Right ventricle myocardium inferior (tissue), 1 donor: ENCODE data around the gene SLC17A3. TPM values are rescaled to one million over a fixed set of nuclear protein-coding genes. Genes with fewer than 3 reads are reported as not detected.

Source experiments
- ATAC-seq: fragments of 200-7000 bp; cut with Tn5 transposase; one replicate; pipeline ENCODE4 v1.9.1; 2020; ENCODE audit warnings: mild to moderate bottlenecking, moderate library complexity
- DNase-seq: peaks from one replicate; pipeline ENCODE4 v3.0.0; 2021; ENCODE audit errors: missing footprints
- intact Hi-C: fragments of 100-400 bp; cut with DNase I; formaldehyde crosslinking; loops from one replicate; pipeline ENCODE4 v1.11.0; 2022
- total RNA-seq: library from RNA; stranded (reverse); fragmentation: NEBNext Ultra II Directional; extraction: Animal tissue kit (Norgen Biotek cat#: 25700); gene quantifications from one replicate; pipeline ENCODE4 v1.2.1, GENCODE V29; 2021
- donor health status: DM: no; HTN: yes; CAD: no; lungs with severe emphysema.

SLC17A3 gene
- total RNA-seq, 1 donor from 2014 or later: not detected

DNA sequence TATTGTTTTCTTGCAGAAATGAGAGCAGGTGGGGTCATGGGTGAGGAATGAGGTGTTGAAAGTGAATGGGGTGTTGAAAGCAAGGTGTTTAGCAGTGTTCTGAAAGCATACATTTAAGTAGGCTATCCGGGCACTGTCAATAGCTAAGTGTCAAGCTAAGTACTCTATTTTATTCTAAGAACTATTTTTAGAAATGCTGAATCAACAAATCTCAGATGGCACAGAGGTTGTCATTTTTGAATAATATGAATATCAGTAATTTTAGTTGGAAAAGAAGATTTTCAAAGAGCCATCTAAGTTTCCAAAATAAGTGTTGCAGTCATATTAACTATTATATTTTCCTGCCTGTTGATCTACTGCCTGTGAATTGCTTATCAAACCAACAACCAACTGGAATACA is 21.7 kb upstream of the SLC17A3 start:
- no peak for DNase-seq
- no peak for ATAC-seq
- intact Hi-C loops: no loop called here

DNA sequence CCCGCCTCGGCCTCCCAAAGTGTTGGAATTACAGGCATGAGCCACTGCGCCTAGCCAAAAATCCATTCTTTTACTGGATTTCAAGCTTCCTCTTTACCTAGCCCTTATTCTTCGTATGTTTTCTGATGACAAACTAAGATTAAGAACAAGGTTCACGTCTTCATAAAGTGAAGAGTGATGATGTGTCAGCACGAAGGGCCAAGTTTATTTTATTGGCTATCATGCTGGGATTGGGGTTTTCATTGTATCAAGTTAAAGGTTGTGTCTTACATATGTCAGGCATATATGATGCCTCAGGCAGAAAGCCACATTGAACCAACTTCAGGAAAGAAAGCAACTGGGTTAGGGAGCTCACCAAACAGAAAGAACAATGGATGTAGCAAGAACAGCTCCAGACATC is 19.7 kb upstream of the SLC17A3 start:
- DNase-seq (no peak), ATAC-seq (no peak)
- intact Hi-C loops: no loop called here

DNA sequence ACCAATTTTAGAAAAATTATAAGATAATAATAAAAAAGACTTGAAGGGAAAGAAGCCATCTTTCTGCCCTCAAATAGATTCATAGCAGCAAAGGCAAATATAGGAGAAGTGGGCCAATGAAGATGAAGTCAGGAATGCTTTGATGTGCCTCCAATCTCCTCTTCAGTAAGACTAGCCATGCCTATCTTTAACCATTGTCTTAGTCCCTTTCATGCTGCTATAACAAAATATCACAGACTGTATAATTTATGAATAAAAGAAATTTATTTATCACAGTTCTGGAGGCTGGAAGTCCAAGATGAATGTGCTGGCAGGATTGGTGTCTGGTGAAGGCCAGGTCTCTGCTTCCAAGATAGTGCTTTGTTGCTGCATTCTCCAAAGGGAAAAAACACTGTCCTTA is 18.8 kb upstream of the SLC17A3 start:
- ATAC-seq (no peak), DNase-seq (no peak)
- intact Hi-C loops: no loop called here

DNA sequence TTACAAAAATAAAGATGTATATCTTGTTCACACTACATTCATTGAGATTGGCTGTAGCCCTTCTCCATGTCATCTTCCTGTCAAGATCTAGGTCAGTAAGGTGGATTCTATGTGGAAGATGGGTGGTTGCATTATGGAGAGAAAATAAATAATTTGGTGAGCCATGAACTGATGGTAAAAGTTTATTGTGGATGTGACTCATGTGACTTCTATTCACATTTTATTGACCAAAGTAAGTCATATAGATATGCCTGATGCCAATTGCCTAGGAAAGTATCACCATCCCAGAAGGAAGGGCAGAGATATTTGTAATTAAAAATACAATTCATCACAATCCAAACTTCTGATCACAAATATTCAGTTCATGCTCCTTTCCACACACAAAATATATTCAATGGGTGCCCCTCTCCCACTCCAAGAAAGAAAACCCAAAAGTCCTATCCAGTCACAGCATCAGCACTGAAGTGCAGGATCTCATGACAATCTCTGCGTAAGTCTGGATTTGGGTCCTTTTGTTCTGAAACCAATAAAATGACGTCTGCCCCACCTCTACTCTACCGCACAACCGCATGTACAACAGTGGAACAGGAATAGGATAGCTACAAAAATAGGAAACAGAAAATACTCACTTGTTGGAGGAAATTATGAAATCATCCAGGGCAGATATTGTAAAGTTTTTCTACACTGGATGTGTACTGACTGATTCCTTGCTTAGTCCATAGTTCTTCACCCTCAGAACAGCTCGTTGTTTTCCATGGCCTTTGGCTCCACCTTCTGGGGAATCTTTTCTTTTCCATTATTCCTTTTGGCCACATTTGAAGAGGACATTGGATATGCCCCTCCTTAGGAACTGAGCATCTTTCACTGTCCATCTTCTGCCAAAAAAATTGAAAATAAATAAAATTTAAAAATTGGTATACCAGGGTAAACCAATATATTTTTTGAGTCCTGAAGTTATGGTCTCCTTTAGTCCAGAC is 16.1 kb upstream of the SLC17A3 start:
- no peak for ATAC-seq
- no peak for DNase-seq
- intact Hi-C loops: no loop called here

DNA sequence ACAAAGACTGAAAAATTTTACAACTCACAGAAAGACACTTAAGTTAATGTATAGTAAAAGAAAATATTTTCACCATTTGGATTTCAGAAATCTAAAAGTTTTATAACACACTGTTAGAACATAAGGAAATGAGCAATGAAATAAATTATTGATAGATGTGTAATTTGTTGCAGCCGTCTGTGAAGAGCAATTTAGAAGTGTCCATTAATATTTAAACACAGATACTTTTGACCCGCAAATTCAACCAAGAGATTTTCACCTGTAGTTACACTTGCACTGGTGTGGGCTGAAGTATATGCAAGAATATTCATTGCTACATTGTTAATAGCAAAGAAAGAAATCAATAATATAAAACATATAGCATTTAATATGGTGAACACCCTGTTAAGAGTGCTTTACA is 14.6 kb upstream of the SLC17A3 start:
- ATAC-seq (no peak), DNase-seq (no peak)
- intact Hi-C loops: no loop called here

DNA sequence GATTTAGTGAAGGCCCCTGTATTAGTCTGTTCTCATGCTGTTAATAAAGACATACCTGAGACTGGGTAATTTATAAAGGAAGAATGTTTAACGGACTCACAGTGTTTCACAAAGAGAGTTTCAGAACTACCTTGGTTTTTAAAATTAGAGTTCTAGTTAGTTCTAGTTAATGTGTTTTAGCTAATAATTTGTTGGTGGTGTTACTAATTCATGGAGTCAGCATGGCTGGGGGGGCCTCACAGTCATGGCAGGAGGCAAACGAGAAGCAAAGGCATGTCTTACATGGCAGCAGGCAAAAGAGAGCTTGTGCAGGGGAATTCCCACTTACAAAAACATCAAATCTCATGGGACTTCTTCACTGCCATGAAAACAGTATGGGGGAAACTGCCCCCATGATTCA is 12.0 kb upstream of the SLC17A3 start:
- intact Hi-C loops: no loop called here
- ATAC-seq (no peak), DNase-seq (no peak)

DNA sequence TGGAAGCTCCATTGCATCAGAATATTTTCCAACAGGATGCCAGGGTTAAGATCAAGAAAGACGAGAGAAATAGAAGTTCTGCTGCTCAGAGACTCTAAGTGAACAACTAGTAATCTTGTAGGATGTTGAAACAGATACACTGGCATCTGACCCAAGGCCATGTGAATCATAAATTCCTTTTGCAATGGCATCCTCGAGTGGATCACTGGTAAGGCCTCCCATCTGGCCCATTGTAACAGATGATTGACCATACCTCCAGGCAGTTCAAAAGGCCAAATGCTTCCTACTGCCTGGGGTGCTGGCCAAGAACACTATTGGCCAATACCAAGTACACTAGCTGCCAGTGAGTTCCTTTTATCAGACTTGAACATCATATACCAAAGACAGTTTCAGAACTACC is 9.9 kb upstream of the SLC17A3 start:
- intact Hi-C loops: no loop called here
- no peak for ATAC-seq
- no peak for DNase-seq

DNA sequence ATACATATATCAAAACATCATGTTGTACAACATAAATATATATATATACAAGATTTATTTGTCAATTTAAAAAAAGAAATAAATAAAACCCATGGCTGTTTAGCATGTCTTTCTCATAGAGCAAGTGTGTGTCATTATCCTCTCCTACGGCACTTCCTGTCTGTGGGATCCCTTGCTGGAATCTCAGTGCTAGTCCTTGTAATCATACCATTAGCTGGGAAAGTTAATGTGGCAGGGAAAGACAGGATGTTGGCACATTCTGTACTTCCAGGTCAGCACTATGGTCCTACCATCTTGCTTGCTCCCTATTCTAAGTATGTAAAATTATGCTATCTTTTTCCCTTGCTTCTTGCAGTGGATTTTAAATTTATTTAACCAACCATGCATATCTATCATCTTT is 9.5 kb upstream of the SLC17A3 start:
- intact Hi-C loops: no loop called here
- ATAC-seq: no peak

DNA sequence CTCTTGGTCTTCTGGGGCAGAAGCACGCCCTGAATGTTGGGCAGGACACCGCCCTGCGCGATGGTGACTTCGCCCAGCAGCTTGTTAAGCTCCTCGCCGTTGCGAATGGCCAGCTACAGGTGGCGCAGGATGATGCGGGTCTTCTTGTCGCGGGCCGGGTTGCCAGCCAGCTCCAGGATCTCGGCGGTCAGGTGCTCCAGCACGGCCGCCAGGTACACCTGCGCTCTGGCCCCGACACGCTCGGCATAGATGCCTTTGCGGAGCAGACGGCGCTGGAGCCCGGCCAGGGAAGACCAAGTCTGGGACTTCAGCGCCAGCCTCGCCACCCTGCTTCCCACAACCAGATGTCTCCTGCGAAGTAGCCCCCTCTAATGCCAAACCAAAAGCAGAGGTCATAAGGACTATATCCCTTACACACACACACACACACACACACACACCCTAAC is 8.0 kb upstream of the SLC17A3 start:
- ATAC-seq (no peak), DNase-seq (peak; percentile 70)
- intact Hi-C loops: no loop called here

More for the DNA sequence above, 9.5 kb upstream of the SLC17A3 start:
- no peak for DNase-seq

DNA sequence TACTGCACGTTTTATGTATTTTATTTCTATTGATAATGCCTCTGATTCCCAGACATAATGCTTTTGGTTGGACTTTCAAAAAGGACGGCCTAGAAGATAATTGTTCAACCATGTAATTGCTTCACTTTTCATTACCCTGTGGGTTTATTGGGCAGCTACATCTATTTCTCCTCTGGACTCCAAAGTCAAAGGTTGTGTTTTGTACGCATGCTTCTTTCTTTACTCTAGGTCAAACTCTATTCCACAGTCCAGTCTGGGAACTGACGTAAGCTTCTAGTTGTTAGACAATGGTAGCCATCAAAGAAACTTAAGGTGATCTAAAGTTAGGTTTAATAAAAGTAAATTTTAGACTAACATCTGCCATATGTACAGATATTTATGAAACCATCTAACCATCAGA is 6.6 kb upstream of the SLC17A3 start:
- intact Hi-C loops: no loop called here
- ATAC-seq (no peak), DNase-seq (no peak)

DNA sequence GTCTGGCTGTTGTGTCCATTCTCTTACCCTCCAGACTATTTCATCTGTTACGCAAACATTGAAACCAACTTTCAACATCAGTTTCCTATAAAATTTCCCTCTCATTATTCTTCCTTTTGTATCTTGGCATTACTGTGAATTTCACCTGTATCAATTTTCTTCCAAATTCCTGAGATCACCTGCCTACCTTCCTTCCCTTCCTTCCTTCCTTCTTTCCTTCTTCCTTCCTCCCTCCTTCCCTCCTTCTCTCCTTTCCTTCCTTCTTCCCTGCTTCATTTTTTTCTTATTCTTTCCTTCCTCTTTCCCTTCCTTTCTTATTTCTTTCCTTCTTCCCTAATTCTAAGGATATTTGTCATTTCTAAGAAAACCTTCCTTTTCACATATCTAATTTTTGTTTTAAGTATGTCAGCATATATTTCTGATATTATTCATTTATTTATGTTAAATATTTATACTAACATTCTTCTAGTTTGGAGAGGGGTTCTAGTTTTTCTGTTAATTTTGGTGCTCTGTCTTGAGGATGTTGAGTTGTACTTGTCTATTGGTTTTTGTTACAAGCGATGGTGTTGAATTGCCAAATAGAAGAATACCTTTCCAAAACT is 4.8 kb upstream of the SLC17A3 start:
- no peak for DNase-seq
- intact Hi-C loops: no loop called here
- ATAC-seq: no peak

DNA sequence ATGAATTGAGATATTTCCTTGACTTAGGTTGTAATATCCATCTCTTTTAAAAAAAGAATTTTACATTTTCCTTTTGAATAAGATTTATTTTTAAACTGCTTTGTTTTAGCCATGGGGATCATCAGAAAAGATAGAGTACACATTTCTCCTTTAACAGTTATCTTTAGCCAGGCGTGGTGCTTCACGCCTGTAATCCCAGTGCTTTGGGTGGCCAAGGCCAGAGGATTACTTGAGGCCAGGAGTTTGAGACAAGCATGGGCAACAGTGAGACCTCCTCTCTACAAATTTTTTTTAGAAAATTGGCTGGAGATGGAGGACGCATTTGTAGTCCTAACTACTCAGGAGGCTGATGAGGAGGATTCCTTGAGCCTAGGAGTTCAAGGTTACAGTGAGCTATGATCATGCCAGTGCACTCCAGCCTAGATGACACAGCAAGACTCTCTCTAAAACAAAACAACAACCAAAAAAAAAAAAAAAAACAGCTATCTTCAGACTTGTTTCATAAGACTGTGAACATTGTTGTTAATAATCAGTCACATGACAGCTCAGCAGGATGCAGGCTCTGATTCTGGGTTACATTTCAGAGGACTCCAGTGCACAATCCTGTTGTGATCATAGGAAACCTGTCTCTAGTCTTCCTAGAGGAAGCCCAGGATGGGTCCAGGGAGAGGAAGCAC is 2.0 kb upstream of the SLC17A3 start:
- intact Hi-C loops: no loop called here
- no peak for DNase-seq
- ATAC-seq: no peak

DNA sequence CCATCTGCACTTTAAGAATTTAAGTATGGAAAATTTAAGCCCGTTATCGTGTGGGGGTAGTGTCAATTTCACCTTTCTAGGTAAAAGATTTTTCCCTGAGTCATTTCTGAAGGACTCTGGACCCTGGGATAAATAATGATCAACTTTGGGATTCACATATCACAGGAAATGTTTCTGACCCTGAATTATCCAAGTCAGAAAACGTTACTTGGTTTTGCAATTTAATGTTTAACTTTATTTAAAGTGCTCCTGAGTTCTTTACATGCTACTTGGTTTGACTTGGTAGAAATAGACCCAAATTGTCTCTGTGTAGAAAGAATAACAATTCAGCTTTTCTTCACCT is 1.5 kb upstream of the SLC17A3 start:
- ATAC-seq: no peak
- DNase-seq: no peak
- intact Hi-C loops: no loop called here

DNA sequence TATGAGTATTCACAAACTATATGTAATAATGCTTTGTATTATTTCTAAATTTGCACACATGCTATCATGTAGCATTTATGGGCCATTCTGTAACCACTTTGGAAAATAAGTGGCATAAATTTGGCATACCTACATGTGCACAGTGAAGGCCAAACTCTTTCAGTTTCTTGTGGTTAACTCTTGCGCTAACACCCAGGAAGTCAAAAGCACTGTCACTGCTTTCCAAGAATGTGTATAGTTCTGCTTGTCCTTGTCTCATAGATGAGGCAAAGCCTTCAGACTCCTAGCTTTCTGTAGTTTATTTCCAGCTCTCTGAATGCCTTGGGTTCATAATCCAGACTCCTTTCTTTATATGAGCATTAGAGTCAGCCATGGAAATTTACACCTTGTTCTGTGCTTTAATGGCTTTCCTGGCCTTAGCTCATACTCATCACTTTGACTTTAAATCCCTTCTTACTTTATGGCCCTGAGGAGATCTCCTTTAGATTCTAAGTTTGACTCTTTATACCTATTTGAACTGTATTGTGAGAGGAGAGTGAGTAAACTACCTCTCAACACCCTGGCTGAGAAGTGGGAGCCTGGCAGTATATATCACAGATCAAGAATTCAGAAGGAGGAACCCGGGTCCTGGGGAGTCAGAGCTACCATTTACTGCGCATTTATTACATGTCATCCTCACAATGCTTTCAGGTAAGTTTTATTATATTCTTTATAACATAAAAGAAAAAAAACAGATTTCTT is 949 bp upstream of the SLC17A3 start:
- no peak for ATAC-seq
- intact Hi-C loops: no loop called here
- no peak for DNase-seq

DNA sequence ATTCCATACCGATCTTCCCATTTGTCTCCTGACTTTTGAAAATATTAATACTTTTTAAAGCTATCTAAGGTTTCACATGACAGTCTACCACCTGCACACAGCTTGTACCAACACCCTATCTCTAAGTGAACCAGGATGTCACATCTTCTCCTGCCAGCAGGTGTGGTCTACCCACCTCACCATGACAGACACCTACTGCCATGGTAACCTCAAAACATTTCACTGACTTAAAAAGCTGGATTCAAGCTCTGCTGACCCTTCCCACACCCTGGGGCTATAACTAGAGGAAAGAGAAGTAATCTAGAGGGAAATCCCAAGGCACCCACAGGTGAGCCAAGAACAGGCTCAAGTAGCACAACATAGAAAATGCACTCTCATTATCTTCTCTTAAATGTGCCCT is 1.2 kb downstream of the SLC17A3 start:
- intact Hi-C loops: no loop called here
- ATAC-seq: no peak
- DNase-seq: no peak

DNA sequence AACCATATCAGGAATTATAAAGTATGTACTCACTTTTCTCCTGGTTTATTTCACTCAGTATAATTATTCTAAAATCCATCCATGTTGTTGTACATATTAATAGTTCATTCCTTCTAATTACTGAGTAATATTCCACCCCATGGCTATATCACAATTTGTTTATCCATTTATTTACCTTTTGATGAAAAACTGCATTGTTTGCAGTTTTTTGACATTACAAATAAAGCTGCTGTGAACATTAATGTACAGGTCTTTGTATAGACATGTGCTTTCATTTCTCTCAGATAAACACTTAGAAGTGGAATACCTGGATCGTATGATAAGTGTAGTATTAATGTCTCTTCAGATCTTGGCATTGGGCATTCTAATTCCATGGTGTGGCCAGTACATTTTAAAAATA is 4.2 kb downstream of the SLC17A3 start:
- ATAC-seq (no peak), DNase-seq (no peak)
- intact Hi-C loops: no loop called here

DNA sequence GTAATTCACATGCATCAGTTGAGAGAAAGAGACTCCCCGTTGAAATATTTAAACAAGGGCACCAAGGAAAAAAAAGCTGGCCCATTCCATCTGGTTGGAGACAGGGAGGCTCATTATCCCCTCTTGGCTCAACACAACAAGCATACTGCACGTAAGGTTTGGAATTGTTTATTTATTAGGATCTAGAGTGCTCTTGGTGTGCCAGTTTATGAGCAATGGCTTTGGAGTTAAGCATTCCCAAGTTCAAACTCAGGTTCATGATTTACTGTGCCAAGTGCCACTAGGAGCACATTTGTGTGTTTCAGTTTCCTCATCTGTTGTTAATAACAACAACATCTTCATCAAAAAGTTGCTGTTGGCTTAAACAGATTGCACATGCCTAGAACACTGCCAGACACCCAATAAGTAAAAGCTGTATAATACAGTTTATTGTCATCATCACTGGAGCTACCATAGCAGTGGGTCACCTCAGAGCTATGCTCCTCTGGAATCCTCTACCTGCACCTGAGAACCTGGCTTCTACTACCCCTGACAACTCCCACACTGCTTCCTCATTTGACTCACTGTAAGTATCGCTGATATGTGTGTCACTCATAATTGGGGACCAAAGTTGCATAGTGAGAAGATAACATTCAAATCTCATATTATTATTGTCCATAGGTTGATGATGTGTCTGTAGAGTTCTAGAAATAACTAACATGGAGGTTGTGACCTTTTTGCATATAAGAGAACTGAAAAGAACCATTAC is 5.4 kb downstream of the SLC17A3 start:
- DNase-seq (no peak), ATAC-seq (no peak)
- intact Hi-C loops: no loop called here

DNA sequence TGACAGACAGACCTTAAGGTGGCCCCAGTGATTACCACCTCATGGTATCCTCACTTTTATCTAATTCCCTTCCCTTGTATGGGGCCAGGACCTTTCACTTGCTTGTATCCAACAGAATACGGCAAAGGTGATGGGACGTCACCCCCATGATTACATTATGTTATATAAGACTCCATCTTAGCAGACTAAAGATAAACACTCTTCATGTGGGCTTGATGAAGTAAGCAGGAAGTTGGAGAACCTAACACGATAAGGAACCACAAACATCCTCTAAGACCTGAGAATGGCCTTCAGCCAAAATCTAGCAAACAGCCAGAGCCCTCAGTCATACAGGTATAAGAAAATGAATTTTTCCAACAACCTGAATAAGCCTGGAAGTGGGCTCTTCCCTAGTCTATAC is 8.0 kb downstream of the SLC17A3 start:
- ATAC-seq: no peak
- intact Hi-C loops: no loop called here
- DNase-seq: no peak

DNA sequence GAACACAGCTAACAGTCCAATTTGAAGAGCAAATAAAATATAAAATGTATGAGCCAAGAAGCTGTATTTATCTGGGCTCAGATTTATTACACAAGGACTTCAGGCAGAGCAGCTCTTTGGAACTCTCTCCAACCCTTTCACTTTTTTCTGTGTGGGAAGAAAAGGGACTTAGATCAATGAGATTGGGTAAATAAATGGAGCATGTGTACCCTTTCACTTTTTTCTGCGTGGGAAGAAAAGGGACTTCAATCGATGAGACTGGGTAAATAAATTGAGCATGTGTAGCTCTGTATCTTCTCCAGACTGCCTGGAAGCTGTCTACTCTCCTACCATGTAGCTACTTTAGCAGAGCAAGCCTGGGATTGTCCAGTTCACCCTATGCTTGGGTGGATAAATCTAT is 10.7 kb downstream of the SLC17A3 start:
- intact Hi-C loops: no loop called here
- ATAC-seq (no peak), DNase-seq (no peak)
